ENCODE measurements around the gene ASB3.

ASB3 gene

GRCh38 chr2:53737091-53737490, 49.7 kb downstream of the ASB3 start:
- Histone ChIP-seq H3K4me1 (ENCODE audit: control insufficient read depth, insufficient read depth, low read length) (no peaks in the 10 kb centered on the region), H3K9me3 (ENCODE audit: control insufficient read depth, insufficient read depth, low read depth, low read length) (no peaks in the 10 kb centered on the region), H3K36me3 (ENCODE audit: control insufficient read depth in 2 of 2, insufficient read depth in 1 of 2, low read length in 2 of 2) (peaks cover 7 to 8% of the 10 kb centered on the region in 2 experiments; a peak in 2 of 3 replicates), H3K27ac (ENCODE audit: extremely low read depth, low read depth, low read length) (no peak overlapping the region), H3K4me3 (ENCODE audit: low read depth, low read length) (no peak overlapping the region)
- ChIA-PET CTCF (interaction anchor here (0.7 kb wide), 1 partner anchor 570 kb away, joined by 3 read pairs; no protein-coding TSS in a partner anchor), POLR2A (interaction anchor here (0.7 kb wide), 1 partner anchor 929 kb away, joined by 6 read pairs; no protein-coding TSS in a partner anchor)
- no peak for TF ChIP-seq ZNF266 (tag by site-specific recombination; IDR thresholded peaks at IDR 0.05; ENCODE audit: low read depth)
- no peak for TF ChIP-seq MZF1 (tag by site-specific recombination; IDR thresholded peaks at IDR 0.05; ENCODE audit: borderline replicate concordance)
- no peak for TF ChIP-seq ZNF571 (tag by site-specific recombination; IDR thresholded peaks at IDR 0.05)
- no peak for TF ChIP-seq ZBTB21 (tag by site-specific recombination; IDR thresholded peaks at IDR 0.05)
- no peak for TF ChIP-seq ZNF692 (tag by site-specific recombination; IDR thresholded peaks at IDR 0.05)
- TF ChIP-seq ZFP3 (tag by site-specific recombination; IDR thresholded peaks at IDR 0.05; ENCODE audit: low read depth) = no peak
- TF ChIP-seq ZNF639 (tag by site-specific recombination; IDR thresholded peaks at IDR 0.05) = no peak
- no peak for TF ChIP-seq ZBTB44 (tag by site-specific recombination; IDR thresholded peaks at IDR 0.05)
- no peak for TF ChIP-seq KLF10 (tag by site-specific recombination; IDR thresholded peaks at IDR 0.05)
- TF ChIP-seq ZNF704 (tag by site-specific recombination; IDR thresholded peaks at IDR 0.05) = no peak
- TF ChIP-seq ZBTB7A (tag by site-specific recombination; IDR thresholded peaks at IDR 0.05; ENCODE audit: low read depth) = no peak
- TF ChIP-seq ZNF138 (tag by site-specific recombination; IDR thresholded peaks at IDR 0.05; ENCODE audit: borderline replicate concordance) = no peak

GRCh38 chr2:53729143-53729762, 57.5 kb downstream of the ASB3 start:
- ChIA-PET POLR2A (no interaction called here), CTCF (interaction anchor here (1.3 kb wide), 1 partner anchor 11 kb away, joined by 3 read pairs; no protein-coding TSS in a partner anchor)
- peaks cover 4 to 8% of the 10 kb centered on the region in 2 experiments for H3K36me3 ChIP-seq (ENCODE audit: control insufficient read depth in 2 of 2, insufficient read depth in 1 of 2, low read length in 2 of 2)
- no peak overlapping the region for H3K27ac ChIP-seq (ENCODE audit: extremely low read depth, low read depth, low read length)
- H3K4me3 ChIP-seq (ENCODE audit: low read depth, low read length) = no peak overlapping the region
- TF ChIP-seq SP3 (tag by site-specific recombination; IDR thresholded peaks at IDR 0.05) (no peak), BCL11A (tag by site-specific recombination; IDR thresholded peaks at IDR 0.05; ENCODE audit: low read depth) (no peak), ZNF423 (tag by site-specific recombination; IDR thresholded peaks at IDR 0.05) (no peak), TCF7L2 (IDR thresholded peaks at IDR 0.05; ENCODE audit: borderline replicate concordance, low read depth, low read length) (no peak), ZNF529 (tag by site-specific recombination; IDR thresholded peaks at IDR 0.05; ENCODE audit: insufficient replicate concordance) (no peak)
- H3K9me3 ChIP-seq (ENCODE audit: control insufficient read depth, insufficient read depth, low read depth, low read length) = no peaks in the 10 kb centered on the region
- no peaks in the 10 kb centered on the region for H3K4me1 ChIP-seq (ENCODE audit: control insufficient read depth, insufficient read depth, low read length)

Data from HEK293 (cell line).